HepG2 (cell line): ENCODE results near the gene P3H3. TPM values are rescaled to one million over a fixed set of nuclear protein-coding genes. Genes with fewer than 3 reads are reported as not detected.

Source experiments
- ARID4A ChIP-seq: sonication (generic); formaldehyde crosslinking; IDR thresholded peaks from 2 replicates; pipeline ENCODE4 v1.5.0; 2020; ENCODE audit warnings: mild to moderate bottlenecking, missing genetic modification reagents, borderline replicate concordance
- DNMT1 ChIP-seq: sonication (generic); formaldehyde crosslinking; IDR thresholded peaks from 2 replicates; pipeline ENCODE4 v1.5.1; 2020; ENCODE audit warnings: mild to moderate bottlenecking, missing genetic modification reagents
- DPF2 ChIP-seq: sonication (generic); formaldehyde crosslinking; IDR thresholded peaks from 2 replicates; pipeline ENCODE4 v1.4.0; 2020; ENCODE audit warnings: mild to moderate bottlenecking, low read depth, missing genetic modification reagents, borderline replicate concordance
- PAXIP1 ChIP-seq: sonication (generic); formaldehyde crosslinking; conservative IDR thresholded peaks from 2 replicates; pipeline ENCODE4 v1.4.0; 2020; ENCODE audit warnings: mild to moderate bottlenecking, missing genetic modification reagents, moderate library complexity
- RERE ChIP-seq: IDR thresholded peaks from 2 replicates; pipeline ENCODE4 v1.6.1; 2016; ENCODE audit warnings: low read depth, missing genetic modification reagents, missing compliant biosample characterization
- SOX5 ChIP-seq: IDR thresholded peaks from 2 replicates; pipeline ENCODE4 v1.6.1; 2016; ENCODE audit warnings: borderline replicate concordance
- UBTF ChIP-seq: sonication (generic); formaldehyde crosslinking; IDR thresholded peaks from 2 replicates; pipeline ENCODE4 v1.4.0; 2020; ENCODE audit warnings: mild to moderate bottlenecking, missing genetic modification reagents
- ZKSCAN8 ChIP-seq: IDR thresholded peaks from 2 replicates; pipeline ENCODE4 v1.6.1; 2016; ENCODE audit warnings: borderline replicate concordance, missing genetic modification reagents, missing compliant biosample characterization
- ZNF382 ChIP-seq: sonication (generic); formaldehyde crosslinking; IDR thresholded peaks from 2 replicates; pipeline ENCODE4 v1.5.0; 2020; ENCODE audit warnings: missing genetic modification reagents, mild to moderate bottlenecking, borderline replicate concordance
- ZNF468 ChIP-seq: sonication (generic); formaldehyde crosslinking; IDR thresholded peaks from 2 replicates; pipeline ENCODE4 v1.8.0; 2022; ENCODE audit warnings: mild to moderate bottlenecking, moderate library complexity, missing genetic modification reagents
- ZNF530 ChIP-seq: sonication (generic); formaldehyde crosslinking; IDR thresholded peaks from 2 replicates; pipeline ENCODE4 v1.5.0; 2020; ENCODE audit warnings: low read depth, mild to moderate bottlenecking, missing genetic modification reagents
- ZNF776 ChIP-seq: sonication (generic); formaldehyde crosslinking; IDR thresholded peaks from 2 replicates; pipeline ENCODE4 v1.4.0; 2020; ENCODE audit warnings: mild to moderate bottlenecking, missing genetic modification reagents
- polyA plus RNA-seq, 8 experiments: library from polyadenylated mRNA; depleted of rRNA in 3 of 8; stranded (reverse) in 7 of 8; unstranded in 1 of 8; fragments of >200 nt; fragmentation: Illumina TruSeq in 4 of 8; extraction: Trizol in 4 of 8; gene quantifications; 2 replicates each; pipeline versions ENCODE4 v1.2.1 to v1.2.3, GENCODE V29; 2011 to 2016; ENCODE audit warnings: low read depth in 4 of 8, missing spikeins in 1 of 8, mixed read lengths in 1 of 8; ENCODE audit not compliant: insufficient read depth in 1 of 8
- total RNA-seq, 5 experiments: library from RNA; depleted of rRNA; stranded (reverse); fragments of >200 nt; fragmentation: Illumina TruSeq; extraction: Trizol; gene quantifications; 2 replicates each; pipeline ENCODE4 v1.2.3, GENCODE V29; 2016; ENCODE audit warnings: low read depth in 1 of 5

P3H3 gene
- total and polyA plus RNA-seq, 2 of the 13 experiments (the other 11 are each of a cell fraction or from before 2014, with no cell fraction given), result 20.1 to 20.5 TPM

GRCh38 chr12:6825398-6826124 lies 2.6 kb upstream of the P3H3 start (continued):
- TF ChIP-seq RERE, result no peak
- no peak for TF ChIP-seq ZNF530 (CRISPR knock-in tag)
- no peak for TF ChIP-seq DPF2 (CRISPR knock-in tag)
- TF ChIP-seq UBTF (CRISPR knock-in tag), result 0 out of 2 replicates have a peak, but pooled peaks have one; percentile 35
- TF ChIP-seq ZNF468, result no peak
- no peak for TF ChIP-seq ZNF382
- no peak for TF ChIP-seq ZNF776 (CRISPR knock-in tag)
- no peak for TF ChIP-seq PAXIP1
- TF ChIP-seq SOX5, result 0 out of 2 replicates have a peak, but pooled peaks have one; percentile 11
- TF ChIP-seq ZKSCAN8 (CRISPR knock-in tag), result no peak
- peak; percentile 39; the same call in 1 of the 2 replicates for TF ChIP-seq DNMT1 (CRISPR knock-in tag)
- TF ChIP-seq ARID4A (CRISPR knock-in tag), result peak; percentile 21; the same call in 1 of the 2 replicates
